Measurements from ENCODE around the gene SLC26A1.

DNA sequence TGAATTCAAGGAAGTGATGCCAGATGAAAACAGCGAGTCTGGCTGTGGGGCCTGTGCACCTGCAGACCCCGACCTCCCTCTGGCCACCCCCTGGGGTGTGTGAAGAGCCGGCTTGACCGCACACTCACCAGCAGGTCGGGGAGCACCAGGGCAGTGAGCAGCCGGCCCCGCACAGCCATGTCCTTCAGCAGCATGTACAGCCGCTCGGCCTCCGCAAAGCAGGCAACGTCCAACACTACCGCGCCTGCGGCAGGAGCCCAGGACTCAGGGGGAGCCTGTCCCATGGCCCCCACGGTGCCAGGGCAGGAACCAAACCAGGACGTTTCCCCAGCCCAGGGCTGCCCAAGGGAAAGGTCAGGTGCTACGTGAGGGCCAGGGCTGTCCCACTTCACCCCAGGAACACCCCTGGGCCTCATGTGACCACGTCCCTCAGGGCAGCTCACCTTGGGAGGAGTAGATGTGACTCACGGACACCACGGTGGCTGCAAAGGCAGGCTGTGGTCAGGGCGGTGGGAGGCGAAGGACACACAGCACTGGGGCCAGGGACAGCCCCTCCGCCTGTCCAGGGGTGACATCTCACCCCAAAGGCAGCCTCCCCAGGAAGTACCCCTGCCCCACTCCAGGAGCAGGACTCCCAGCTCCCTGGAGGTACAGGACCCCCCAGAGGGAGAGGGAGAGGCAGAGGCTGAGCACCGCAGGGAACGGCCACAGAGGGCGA, 28.0 kb downstream of the SLC26A1 start:
- TF ChIP-seq POLR2A (IDR thresholded peaks at IDR 0.05) = no peak
- TF ChIP-seq, protein P1, sequence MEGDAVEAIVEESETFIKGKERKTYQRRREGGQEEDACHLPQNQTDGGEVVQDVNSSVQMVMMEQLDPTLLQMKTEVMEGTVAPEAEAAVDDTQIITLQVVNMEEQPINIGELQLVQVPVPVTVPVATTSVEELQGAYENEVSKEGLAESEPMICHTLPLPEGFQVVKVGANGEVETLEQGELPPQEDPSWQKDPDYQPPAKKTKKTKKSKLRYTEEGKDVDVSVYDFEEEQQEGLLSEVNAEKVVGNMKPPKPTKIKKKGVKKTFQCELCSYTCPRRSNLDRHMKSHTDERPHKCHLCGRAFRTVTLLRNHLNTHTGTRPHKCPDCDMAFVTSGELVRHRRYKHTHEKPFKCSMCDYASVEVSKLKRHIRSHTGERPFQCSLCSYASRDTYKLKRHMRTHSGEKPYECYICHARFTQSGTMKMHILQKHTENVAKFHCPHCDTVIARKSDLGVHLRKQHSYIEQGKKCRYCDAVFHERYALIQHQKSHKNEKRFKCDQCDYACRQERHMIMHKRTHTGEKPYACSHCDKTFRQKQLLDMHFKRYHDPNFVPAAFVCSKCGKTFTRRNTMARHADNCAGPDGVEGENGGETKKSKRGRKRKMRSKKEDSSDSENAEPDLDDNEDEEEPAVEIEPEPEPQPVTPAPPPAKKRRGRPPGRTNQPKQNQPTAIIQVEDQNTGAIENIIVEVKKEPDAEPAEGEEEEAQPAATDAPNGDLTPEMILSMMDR (IDR thresholded peaks at IDR 0.05) = no peak
